ENCODE results near the gene EIPR1. TPM values are rescaled to one million over a fixed set of nuclear protein-coding genes. Genes with fewer than 3 reads are reported as not detected.
"Not testable (repeated sequence)": the region's sequence is repeated elsewhere in the genome, so short reads cannot be mapped to it uniquely, and the experiment has no call there.

EIPR1 gene
- total and polyA plus RNA-seq, 8 donors, result 4.3 to 12.5 (median 6.4) TPM

GRCh38 chr2:3379647-3380534 is 2.3 kb upstream of the EIPR1 start, which contains the start of gene TRAPPC12:
TSS of gene TRAPPC12 (plus strand) at chr2:3379694. CDS start at chr2:3387624, 7,930 bp downstream.
- Histone ChIP-seq H3K4me3 (peak within 1 kb of the TSS; percentile 75 to 96 (median 76)), H3K36me3 (peaks cover 0 to 4% (median 0%) of the 10 kb centered on the region in 3 donors), H3K27ac (peak within 1 kb of the TSS; percentile 75 to 87 (median 79)), H3K4me1 (peaks cover 3 to 27% (median 5%) of the 10 kb centered on the region in 3 donors), H3K27me3 (no peaks in the 10 kb centered on the region), H3K9me3 (no peaks in the 10 kb centered on the region)
- FAIRE-seq (no peak), ATAC-seq (peak; percentile 85 to 92 (median 88)), DNase-seq (peak; percentile 87 to 95 (median 92))
- TF ChIP-seq, protein P1, sequence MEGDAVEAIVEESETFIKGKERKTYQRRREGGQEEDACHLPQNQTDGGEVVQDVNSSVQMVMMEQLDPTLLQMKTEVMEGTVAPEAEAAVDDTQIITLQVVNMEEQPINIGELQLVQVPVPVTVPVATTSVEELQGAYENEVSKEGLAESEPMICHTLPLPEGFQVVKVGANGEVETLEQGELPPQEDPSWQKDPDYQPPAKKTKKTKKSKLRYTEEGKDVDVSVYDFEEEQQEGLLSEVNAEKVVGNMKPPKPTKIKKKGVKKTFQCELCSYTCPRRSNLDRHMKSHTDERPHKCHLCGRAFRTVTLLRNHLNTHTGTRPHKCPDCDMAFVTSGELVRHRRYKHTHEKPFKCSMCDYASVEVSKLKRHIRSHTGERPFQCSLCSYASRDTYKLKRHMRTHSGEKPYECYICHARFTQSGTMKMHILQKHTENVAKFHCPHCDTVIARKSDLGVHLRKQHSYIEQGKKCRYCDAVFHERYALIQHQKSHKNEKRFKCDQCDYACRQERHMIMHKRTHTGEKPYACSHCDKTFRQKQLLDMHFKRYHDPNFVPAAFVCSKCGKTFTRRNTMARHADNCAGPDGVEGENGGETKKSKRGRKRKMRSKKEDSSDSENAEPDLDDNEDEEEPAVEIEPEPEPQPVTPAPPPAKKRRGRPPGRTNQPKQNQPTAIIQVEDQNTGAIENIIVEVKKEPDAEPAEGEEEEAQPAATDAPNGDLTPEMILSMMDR (IDR thresholded peaks at IDR 0.05), result peak in 1 of 4 donors; percentile 19
- WGBS, 2 donors, result 1% methylated on average over 53 to 61 of the region's 61 CpGs
- intact Hi-C loops (cut with DNase I), result no loop called here

- peak overlapping the region; percentile 75 to 83 (median 79) for H3K27ac ChIP-seq
- no peak for FAIRE-seq
- peaks cover 0 to 4% (median 0%) of the 10 kb centered on the region in 3 donors for H3K36me3 ChIP-seq
- peaks cover 3 to 27% (median 5%) of the 10 kb centered on the region in 3 donors for H3K4me1 ChIP-seq
- ATAC-seq, result no peak
- no peaks in the 10 kb centered on the region for H3K27me3 ChIP-seq
- WGBS, 2 donors, result 4 to 7% methylated on average over 8 of the region's 8 CpGs
- DNase-seq, result no peak
- no peaks in the 10 kb centered on the region for H3K9me3 ChIP-seq
- intact Hi-C loops (cut with DNase I), result no loop called here
- TF ChIP-seq, protein P1 (IDR thresholded peaks at IDR 0.05), result no peak
- H3K4me3 ChIP-seq, result peak overlapping the region; percentile 75 to 78 (median 76)
Measured at GRCh38 chr2:3379339-3379646, 1.7 kb upstream of the EIPR1 start.

DNA sequence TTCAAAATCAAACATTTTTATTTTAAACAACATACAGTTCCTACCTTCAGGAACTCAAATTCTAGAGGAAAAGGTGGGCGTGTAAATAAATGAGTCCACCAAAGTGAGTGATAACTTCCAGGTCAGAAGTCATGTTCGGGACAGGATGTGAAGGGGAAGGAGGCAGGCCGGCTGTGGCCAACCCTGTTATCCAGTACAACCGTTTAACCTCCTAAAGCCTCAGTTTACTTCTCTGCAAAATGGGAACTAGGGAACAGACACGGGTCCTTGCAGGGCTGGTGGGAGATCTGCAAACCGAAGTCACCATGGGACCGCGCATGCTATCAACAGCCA is 373 bp downstream of the EIPR1 start:
- 0% methylated on average over 8 of the region's 8 CpGs for WGBS, 2 donors
- Histone ChIP-seq H3K4me3 (peak overlapping the region; percentile 54 to 96 (median 73)), H3K27ac (peak overlapping the region; percentile 79 to 92 (median 83)), H3K27me3 (no peaks in the 10 kb centered on the region), H3K4me1 (peaks cover 3 to 27% (median 5%) of the 10 kb centered on the region in 3 donors), H3K36me3 (peaks cover 0 to under 1% (median 0%) of the 10 kb centered on the region in 3 donors), H3K9me3 (no peaks in the 10 kb centered on the region)
- TF ChIP-seq, protein P1 (IDR thresholded peaks at IDR 0.05), result no peak
- DNase-seq, result no peak
- FAIRE-seq, result no peak
- intact Hi-C loops (cut with DNase I), result no loop called here
- ATAC-seq, result peak; percentile 3 to 6 (median 4)

GRCh38 chr2:3376821-3377220 is 797 bp downstream of the EIPR1 start:
- peaks cover 3 to 27% (median 5%) of the 10 kb centered on the region in 3 donors for H3K4me1 ChIP-seq
- DNase-seq, result no peak
- TF ChIP-seq, protein P1 (IDR thresholded peaks at IDR 0.05), result no peak
- ATAC-seq, result no peak
- no peak overlapping the region for H3K27ac ChIP-seq
- H3K36me3 ChIP-seq, result no peaks in the 10 kb centered on the region
- no peaks in the 10 kb centered on the region for H3K27me3 ChIP-seq
- H3K9me3 ChIP-seq, result no peaks in the 10 kb centered on the region
- H3K4me3 ChIP-seq, result peak overlapping the region; percentile 54 to 96 (median 73)
- intact Hi-C loops (cut with DNase I), result no loop called here
- WGBS, 2 donors, result 53 to 64% methylated on average over 6 of the region's 6 CpGs
- FAIRE-seq, result no peak

DNA sequence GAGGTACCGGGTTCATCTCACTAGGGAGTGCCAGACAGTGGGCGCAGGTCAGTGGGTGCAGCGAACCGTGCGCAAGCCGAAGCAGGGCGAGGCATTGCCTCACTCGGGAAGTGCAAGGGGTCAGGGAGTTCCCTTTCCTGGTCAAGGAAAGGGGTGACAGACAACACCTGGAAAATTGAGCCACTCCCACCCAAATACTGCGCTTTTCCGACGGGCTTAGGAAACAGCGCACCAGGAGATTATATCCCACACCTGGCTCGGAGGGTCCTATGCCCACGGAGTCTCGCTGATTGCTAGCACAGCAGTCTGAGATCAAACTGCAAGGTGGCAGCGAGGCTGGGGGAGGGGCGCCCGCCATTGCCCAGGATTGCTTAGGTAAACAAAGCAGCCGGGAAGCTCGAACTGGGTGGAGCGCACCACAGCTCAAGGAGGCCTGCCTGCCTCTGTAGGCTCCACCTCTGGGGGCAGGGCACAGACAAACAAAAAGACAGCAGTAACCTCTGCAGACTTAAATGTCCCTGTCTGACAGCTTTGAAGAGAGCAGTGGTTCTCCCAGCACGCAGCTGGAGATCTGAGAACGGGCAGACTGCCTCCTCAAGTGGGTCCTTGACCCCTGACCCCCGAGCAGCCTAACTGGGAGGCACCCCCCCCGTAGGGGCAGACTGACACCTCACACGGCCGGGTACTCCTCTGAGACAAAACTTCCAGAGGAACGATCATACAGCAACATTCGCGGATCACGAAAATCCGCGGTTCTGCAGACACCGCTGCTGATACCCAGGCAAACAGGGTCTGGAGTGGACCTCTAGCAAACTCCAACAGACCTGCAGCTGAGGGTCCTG is 8.1 kb downstream of the EIPR1 start:
- intact Hi-C loops (cut with DNase I); H3K36me3 ChIP-seq; H3K4me3 ChIP-seq; FAIRE-seq; H3K27ac ChIP-seq; H3K4me1 ChIP-seq; H3K9me3 ChIP-seq; H3K27me3 ChIP-seq; DNase-seq; ATAC-seq: not testable (repeated sequence)
- WGBS, 2 donors, result 91 to 97% methylated on average over 24 to 34 of the region's 34 CpGs

All from pancreas (tissue), 10 donors.